ENCODE results near the gene PRR23E.

PRR23E gene

DNA sequence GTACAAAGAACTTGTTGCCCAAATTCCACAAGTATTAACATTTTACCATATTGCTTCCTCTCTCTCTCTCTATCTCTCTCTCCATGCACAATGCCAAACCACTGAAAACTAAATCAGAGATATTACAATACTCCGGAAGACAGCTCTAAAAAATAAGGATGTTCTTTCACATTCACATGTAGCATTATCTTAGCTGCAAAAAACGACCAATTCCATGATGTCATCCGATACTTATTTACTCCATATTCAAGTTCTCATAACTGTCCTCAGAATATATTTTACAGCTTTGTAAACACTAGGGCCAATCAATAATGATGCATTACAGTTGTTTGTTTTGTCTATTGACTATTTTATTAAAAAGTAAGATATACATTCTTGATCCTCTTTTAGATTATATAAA is 7.7 kb upstream of the PRR23E start:
- no peak for DNase-seq (ENCODE audit: low read depth)

GRCh38 chr3:127185962-127186674 is 6.8 kb upstream of the PRR23E start:
- DNase-seq (ENCODE audit: low read depth): no peak

GRCh38 chr3:127187316-127187715 is 5.6 kb upstream of the PRR23E start:
- no peak for DNase-seq (ENCODE audit: low read depth)

GRCh38 chr3:127193341-127193740 is 410 bp downstream of the PRR23E start:
- DNase-seq (ENCODE audit: low read depth): no peak

DNA sequence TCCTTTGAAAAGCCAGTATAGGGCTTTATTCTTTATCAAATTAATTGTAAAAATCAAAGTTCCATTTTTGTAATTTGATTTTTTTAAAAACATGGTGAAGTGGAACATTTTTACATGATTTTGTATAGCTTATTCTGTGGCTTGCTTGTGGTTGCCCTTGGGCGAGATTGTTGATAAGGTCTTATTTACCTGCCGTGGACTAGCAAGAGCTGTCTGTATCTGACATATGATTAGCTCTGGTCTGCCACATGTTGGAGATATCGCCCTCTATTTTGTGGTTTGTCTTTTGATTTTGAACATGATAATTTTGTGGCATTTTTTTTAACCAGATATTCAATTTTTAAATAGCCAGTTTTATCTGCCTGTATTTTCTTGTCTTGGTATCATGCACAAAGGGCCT is 844 bp downstream of the PRR23E start:
- no peak for DNase-seq (ENCODE audit: low read depth)

GRCh38 chr3:127194601-127195187 is 1.8 kb downstream of the PRR23E start:
- no peak for DNase-seq (ENCODE audit: low read depth)

DNA sequence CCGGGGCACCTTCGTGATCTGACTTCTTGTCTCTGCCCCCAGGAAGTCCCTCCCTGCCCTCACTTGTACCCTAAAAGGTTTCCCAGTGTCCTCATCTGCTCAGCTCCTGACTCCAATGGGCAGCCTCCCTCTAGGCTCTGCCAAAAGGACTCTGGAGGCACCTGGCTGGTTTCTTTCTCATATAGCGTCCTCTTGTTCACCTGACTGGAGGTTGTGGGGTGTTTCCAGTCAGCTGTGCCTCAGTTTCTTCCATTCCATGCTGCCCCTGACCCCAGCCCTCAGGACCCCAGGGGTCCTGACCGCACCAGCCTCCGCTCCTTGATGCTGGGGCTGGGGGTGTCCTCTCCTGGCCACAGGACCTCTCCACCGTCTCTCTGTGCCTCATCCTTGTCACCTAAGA is 2.5 kb downstream of the PRR23E start:
- no peak for DNase-seq (ENCODE audit: low read depth)

DNA sequence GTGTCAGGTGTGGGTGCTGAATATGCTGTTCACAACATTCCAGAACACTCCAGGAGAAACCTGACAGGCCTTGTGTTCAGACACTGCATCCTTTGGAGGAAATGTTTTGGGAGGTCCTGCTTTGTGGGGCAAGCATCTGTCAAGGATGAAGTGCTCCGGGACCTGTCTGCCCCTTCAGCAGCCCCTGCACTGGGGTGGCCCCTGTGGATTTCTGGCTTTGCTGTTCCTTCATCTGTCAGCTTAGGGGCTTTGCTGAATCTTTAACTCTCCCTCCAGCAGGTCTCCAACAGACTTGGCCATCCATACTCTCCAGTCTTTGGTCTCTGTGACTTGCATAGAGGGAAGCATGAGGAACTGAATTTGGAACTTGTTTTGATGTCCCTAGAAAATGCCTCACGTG is 3.1 kb downstream of the PRR23E start:
- DNase-seq (ENCODE audit: low read depth): no peak

DNA sequence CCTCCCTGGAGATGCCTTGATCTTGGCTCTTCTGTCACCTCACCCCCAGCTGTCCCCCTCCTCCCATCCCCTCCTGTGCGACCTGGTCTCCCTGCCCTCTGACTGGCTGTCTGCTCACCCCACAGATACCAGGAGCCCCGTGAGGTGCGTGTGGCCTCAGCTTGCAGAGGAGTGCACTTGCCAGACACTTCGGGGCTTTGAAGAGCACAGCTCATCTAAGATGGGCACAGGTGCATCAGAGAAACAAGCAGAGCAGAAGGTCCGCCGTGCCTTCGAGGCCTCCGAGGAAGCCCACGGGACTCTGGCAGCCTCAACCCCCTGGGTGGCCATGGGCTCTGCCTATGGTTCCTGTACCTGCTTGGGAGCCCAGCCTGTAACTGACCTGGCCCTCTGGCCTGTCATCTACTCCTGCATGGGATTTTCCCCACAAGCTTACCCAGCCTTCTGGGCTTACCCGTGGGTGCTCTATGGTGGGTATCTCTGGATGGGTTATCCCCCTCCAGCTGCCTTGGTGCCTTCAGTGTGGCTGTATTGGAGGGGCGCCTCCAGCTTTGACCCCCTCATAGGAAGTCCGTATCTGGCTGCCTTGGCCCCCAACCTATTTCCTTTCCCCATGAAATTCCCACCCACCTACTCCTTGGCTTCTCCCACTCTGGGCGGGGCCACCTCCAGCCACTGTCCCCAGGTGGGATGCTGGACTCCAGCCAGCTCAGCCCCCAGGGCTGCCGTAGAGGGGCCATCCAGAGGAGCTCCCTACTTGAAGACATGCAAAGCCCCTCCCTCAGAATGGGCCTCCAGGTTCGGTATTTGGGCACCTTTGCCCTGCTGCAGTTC is 3.8 kb downstream of the PRR23E start:
- no peak for DNase-seq (ENCODE audit: low read depth)

GRCh38 chr3:127197300-127198189 is 4.6 kb downstream of the PRR23E start:
- no peak for DNase-seq (ENCODE audit: low read depth)

DNA sequence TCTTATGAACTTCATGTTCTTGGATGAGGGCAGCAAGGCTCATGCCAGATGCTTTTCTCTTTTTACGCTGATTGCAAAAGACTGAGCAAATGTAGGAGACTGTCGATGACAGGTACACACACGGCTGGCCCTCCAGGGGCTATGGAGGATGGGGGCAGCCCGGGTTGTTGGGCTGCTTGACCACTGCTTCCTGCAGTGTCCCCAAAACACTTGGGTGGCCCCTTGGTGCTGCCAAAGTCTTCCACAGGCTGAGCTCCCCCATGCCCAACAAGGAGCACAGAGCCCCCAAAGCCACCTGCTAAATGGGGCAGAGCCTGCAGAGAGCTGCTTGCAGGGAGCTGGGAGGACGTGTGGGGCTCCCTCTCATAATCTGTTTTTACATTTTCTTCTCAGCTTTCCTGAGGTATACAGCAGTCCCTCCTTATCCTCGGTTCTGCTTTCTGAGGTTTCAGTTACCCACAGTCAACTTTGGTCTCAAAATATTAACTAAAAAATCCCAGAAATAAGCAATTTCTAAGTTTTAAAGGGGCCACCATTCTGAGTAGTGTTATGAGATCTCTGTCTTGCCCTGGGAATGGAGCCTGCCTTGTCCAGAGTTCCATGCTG is 7.3 kb downstream of the PRR23E start:
- no peak for DNase-seq (ENCODE audit: low read depth)

DNA sequence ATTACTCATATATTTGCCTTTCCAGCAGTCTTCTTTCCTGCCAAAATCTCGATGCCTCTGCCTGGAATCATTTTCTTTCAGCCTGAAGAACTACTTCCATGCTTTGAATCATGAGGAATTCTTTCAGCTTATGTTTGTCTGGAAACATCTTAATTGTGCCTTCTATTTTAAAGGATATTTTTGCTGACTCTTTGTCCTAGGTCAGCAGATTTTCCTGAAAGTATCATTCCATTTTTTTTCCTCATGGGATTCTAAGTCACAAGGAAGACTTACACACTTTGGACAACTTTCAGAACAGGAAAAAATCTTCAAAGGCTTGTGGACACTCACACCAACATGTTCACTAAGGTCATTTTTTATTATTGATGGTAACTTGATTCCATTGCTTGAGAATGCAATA is 10.1 kb downstream of the PRR23E start:
- no peak for DNase-seq (ENCODE audit: low read depth)

DNA sequence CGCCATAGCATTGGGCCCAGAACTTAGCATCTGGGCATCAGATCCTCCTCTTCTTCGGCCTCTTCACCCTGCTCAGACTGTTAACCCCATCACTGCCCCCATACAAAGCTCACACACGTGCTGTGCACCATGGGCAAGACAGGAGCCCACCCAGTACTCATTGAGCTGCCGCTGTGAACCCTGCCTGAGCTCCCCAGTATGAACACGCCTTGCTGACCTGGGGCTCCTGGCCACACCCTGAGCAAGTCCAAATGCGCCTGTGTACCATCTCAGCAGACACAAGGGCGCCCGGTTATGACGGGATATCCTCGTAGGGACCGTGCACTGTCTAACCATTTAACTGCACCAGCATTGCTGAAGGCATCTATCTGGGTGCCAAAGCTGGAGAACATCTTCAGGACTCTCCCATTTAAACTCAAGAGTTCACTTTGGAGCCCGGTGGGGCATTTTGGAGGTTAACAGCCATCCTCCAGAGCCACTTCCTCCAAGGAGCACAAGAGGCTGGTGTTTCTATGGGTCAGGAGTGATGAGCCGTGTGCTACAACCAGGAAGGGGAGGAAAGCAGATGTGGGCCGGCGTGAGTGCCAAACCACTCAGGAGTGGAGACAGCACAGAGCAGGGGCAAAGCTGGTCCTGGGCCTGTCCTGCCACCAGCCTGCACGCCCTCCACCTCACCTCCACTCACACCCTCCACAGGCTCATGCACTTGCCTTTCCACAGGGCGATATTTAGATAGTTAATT is 12.1 kb downstream of the PRR23E start:
- no peak for DNase-seq (ENCODE audit: low read depth)

DNA sequence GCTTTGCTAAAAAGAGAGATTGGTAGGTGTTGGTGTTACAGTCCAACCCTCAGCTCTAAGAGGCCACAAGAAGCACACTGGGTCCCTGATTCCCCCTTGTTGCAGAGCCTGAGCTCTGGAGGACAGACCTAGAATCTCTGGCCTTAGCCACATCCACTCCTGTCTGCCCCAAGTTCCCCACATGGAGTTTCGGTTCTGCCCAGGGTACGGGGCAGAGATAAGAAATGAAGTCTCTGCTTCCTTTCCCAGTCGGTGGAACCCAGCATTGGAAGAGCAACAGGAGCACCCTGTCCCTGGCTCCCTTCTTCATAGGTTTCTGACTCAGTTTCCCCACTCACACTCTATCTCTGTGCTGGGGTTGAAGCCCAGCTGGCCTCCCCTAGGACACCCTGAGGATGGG is 13.2 kb downstream of the PRR23E start:
- no peak for DNase-seq (ENCODE audit: low read depth)

DNA sequence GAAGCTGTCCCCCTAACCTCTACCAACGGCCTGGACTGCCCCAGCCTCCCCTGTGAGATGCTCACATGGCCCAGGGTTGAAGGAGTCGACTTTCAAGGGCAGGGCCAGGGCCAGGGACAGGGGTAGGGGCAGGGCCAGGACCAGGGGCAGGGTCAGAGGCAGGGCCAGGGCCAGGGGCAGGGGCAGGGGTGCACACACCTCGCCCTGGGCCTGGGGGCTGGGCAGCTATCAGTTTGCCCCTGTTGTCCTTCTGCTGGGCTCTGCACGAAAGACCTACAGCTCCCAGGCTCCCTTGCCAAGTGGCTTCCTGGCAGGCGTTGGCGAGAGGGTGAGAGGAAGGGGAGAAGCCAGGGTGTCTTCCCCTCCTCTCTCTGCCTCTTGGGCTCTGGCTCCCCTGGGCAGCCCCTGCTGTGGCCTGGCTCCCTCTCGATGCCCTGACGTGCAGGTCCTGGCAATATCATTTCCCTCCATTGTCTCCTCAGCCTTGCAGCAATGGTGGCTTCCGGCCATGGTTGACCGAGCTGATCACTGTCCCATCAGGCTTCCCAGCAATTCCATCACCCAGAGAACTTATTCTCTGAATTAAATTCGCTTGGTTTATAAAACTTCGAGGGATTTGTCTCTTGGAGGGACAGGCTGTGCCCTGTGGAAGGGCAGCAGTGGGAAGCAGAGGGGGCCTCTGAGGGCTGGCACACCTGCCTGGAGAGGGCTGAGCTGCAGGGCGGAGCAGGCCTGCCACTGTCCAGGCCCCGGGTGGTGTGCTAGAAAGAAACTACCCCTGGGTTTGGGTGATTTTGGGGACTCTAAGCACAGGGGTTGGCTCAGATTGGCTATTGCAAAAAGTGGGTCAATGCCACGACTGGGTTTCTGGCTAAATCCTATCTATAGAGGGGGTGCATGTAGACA is 13.9 kb downstream of the PRR23E start:
- DNase-seq (ENCODE audit: low read depth): no peak

- DNase-seq (ENCODE audit: low read depth): no peak
Observed at GRCh38 chr3:127207727-127208482, 15.0 kb downstream of the PRR23E start.

DNA sequence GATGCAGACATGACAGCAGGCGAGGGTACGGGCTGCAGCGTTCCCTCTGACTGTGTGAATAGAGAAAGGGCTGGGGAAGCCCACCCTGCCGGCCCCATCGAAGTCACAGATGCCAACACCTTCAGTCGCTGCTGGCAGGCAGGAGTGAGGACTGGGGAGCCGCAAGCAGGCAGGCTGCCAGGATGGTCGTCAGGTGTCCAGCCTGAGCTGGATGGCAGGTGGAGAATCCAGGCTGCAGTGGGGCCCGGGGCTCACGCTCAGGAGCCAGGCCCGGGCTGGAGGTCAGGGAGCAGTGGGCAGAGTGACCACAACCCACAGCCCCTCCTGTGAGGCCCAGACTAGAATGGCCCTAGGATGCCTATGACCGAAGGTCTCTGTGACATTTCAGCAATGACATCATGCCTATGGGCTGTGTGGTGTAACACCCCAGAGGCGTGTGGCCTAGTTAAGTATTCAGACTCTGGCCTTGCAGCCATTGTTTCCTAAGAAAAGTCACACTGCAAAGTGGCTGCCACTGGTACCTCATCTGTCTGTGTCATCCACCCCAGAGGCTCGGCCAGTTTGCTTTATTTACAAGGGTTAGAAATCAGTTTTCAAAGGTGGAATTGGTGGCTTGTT is 15.7 kb downstream of the PRR23E start:
- no peak for DNase-seq (ENCODE audit: low read depth)

DNA sequence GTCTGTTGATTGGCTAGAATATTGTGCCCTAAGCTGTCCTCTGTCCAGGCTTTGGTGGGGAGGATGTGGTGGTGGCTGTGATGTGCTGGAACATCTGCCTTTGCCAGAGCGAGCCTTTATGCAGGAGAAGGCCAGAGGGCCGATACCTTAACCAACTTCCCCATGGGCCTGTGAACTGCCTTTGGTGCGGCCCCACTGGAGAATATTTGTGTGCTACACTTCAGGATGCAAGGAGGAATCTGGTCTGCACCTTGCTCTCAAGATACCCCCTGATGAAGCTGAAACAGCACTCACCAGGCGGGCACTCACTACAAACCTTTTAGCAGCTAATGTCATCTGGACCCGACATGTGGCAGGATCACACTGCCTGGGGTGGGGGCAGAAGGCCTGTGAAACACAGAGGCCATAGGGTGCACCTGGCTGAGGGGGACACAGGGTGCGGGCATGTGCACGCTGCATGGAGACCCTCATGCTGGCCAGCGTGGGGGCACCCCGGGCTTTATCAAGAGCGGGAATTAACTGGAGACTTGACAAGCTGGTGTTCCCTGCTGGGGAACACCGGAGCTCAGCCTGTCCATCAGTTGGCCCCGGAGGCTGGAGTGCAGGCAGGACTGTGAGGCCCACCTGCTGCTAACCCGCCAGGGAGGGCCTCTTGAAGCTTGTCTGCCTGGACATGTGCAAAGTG is 16.4 kb downstream of the PRR23E start:
- no peak for DNase-seq (ENCODE audit: low read depth)

Data from ELR (cell line).